NCI-H345 (cell line): ENCODE data around the gene FGF22.
"Not testable (repeated sequence)": the region's sequence is repeated elsewhere in the genome, so short reads cannot be mapped to it uniquely, and the experiment has no call there.

Source experiments
- DNase-seq: peaks from one replicate; lab custom pipeline; 2025; lab: John Stamatoyannopoulos, UW

FGF22 gene

DNA sequence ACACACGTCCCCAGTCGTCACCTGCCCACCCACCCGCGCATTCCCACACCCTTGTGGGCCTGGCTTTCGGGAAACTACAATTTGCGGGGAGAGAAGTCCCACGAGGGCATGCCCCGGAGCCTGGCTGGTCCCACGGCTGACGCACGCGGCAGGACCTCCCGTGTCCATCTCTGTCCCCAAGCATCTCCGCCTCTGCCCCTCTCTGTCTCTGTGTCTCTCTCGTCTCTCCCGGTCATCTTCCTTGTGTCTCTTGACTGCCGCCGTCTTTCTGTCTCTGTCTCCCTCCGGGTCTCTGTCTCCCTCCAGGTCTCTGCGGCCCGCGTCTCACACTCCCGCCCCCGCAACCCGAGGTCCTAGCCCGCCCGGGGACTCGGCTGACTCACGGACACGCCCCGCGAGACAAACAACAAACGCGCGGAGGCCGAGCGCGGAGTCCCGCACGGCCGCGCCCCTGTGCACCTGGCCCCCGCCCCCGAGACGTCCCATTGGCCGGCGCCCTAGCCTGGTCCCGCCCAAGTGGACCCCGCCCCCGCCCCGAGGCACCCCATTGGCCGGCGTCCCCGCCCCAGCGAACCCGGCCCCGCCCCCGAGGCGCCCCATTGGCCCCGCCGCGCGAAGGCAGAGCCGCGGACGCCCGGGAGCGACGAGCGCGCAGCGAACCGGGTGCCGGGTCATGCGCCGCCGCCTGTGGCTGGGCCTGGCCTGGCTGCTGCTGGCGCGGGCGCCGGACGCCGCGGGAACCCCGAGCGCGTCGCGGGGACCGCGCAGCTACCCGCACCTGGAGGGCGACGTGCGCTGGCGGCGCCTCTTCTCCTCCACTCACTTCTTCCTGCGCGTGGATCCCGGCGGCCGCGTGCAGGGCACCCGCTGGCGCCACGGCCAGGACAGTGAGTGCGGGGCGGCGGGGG, at the start of gene FGF22:
FGF22 (plus strand) TSS at position 627 of the 908 bp plus-strand sequence; CDS start at position 674, 47 bp downstream.
- DNase-seq: peak; percentile 92

GRCh38 chr19:590396-590745, 49.3 kb upstream of the FGF22 start:
- peak; percentile 35 for DNase-seq

GRCh38 chr19:590750-591098, 49.0 kb upstream of the FGF22 start:
- DNase-seq: no peak

- no peak for DNase-seq
Observed at GRCh38 chr19:591099-591958, 48.4 kb upstream of the FGF22 start.

DNA sequence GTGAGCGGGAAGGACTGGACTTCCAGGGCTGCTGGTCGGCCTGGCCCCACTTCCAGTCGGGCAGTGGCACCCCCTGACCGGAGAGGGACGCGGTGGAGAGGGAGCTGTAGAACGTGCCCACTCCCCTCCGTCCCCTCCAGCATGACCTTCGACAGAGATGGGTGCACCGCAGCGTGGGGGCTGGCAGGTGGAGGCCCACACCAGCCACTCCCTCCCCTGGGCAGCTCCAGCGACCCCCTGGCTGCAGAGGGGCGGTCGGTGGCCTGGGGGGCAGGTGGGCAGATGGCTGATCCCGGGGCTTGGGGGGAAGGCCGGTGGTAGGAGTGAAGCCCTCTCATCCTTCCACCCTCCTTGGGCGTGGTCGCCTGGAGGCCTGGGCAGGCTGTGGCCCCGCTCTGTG, 47.6 kb upstream of the FGF22 start:
- DNase-seq: no peak

- no peak for DNase-seq
Observed at GRCh38 chr19:593055-593454, 46.6 kb upstream of the FGF22 start.

DNA sequence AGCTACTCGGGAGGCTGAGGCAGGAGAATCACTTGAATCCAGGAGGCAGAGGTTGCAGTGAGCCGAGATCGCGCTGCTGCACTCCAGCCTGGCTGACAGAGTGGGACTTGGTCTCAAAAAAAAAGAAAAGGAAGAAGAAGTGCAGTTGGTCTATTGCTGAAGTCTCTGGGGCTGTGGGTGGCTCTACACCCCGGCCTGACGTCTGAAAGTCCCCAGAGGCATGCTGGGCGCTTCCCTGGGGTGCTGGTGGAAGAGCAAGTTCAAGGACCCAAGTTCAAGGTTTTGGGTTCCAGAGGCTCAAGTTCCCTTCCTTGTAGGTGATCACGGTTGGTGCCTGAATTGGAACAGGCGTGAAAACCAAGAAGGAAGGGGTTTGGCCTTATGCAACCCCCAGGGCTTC, 46.2 kb upstream of the FGF22 start:
- DNase-seq: no peak

GRCh38 chr19:594265-594870, 45.3 kb upstream of the FGF22 start:
- no peak for DNase-seq

GRCh38 chr19:595326-596262, 44.1 kb upstream of the FGF22 start:
- DNase-seq: no peak

GRCh38 chr19:596263-596655, 43.4 kb upstream of the FGF22 start:
- no peak for DNase-seq

GRCh38 chr19:597406-598315, 42.0 kb upstream of the FGF22 start:
- DNase-seq: no peak

DNA sequence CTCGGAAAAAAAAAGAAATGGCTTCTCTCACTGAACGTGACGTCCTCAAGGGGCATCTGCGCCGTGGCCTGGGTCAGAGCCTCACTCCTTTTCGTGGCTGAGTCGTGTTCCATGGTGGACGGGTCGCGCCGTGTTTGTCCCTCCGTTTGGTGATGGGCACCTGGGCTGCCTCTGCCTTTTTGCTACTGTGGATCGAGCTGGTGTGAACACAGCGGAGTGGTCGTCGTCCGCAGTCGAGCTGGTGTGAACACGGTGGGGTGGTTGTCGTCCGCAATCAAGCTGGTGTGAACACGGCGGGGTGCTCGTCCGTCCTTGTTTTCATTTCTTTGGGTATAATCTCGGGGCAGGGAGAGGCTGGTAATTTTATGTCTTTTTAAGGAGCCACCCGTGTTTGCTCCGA, 38.4 kb upstream of the FGF22 start:
- no peak for DNase-seq

GRCh38 chr19:601790-602189, 37.9 kb upstream of the FGF22 start:
- no peak for DNase-seq

DNA sequence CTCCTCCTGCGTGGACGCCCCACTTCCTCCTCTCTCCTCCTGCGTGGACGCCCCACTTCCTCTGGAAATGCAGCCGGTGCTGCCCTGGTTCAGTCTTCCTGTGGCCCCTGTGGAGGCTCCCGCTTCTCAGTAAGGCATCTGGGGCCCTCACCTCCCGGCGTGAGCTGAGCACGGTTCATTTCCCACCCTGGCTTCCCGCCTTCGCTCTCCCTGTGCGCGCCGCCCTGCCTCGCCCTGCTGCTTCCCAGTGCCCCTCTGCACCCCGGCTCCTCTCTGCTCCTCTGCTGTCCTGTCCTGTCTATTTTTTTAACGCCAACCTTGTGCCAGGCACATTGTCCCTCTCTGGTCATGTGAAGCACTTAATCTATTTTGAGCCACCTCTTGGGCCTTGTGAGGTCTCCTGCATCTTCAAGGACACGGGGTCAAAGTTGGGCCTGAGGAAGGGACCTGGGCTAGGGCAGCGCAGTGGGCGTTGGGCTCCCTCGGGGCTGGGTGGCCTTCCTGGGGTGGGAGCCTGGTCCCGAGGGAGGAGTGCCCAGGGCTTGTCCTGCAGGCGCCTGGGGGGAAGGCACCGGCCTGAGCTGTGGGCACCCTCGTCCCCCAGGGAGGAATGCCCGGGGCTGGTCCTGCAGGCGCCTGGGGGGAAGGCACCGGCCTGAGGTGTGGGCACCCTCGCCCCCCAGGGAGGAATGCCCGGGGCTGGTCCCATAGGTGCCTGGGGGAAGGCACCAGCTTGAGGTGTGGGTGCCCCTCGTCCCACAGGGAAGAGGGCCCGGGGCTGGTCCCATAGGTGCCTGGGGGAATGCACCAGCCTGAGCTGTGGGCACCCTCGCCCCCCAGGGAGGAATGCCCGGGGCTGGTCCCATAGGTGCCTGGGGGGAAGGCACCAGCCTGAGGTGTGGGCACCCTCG, 37.0 kb upstream of the FGF22 start:
- DNase-seq: no peak

- DNase-seq: not testable (repeated sequence)
Observed at GRCh38 chr19:603302-603639, 36.4 kb upstream of the FGF22 start.

- not testable (repeated sequence) for DNase-seq
Observed at GRCh38 chr19:603779-604178, 35.9 kb upstream of the FGF22 start.

DNA sequence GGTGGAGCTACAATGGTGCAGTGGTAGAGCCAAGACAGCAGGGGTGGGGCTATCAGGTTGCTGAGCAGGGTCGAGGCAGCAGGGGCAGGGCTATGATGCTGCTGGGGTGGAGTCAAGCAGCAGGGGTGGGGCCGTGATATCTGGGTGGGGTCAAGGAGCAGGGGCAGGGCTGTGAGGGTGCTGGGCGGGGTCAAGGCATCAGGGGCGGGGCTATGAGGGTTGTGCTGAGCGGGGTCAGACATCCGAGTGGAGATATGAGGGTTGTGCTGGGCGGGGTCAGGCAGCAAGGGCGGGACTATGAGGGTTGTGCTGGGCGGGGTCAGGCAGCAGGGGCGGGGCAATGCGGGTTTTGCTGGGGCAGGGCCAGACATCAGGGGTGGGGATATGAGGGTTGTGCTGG, 35.3 kb upstream of the FGF22 start:
- no peak for DNase-seq

- not testable (repeated sequence) for DNase-seq
Observed at GRCh38 chr19:605061-605971, 34.4 kb upstream of the FGF22 start.
